Measurements from ENCODE around the gene SMIM1.

GRCh38 chr1:3785045-3785444 lies 12.5 kb downstream of the SMIM1 start:
- TF ChIP-seq EZH2 (IDR thresholded peaks at IDR 0.05; ENCODE audit: low read length) (no peak), CTCF (optimal IDR thresholded peaks at IDR 0.05 in 1 of 3, IDR thresholded peaks at IDR 0.05 in 1 of 3, conservative IDR thresholded peaks at IDR 0.05 in 1 of 3; ENCODE audit: extremely low read depth in 1 of 3, insufficient read depth in 2 of 3, low read length in 3 of 3) (no peak)
